ENCODE measurements around the gene PAPPA. TPM values are rescaled to one million over a fixed set of nuclear protein-coding genes. Genes with fewer than 3 reads are reported as not detected.

The PAPPA gene
- total and polyA plus RNA-seq, 9 of the 15 experiments (the other 6 are each of a cell fraction or from before 2014, with no cell fraction given) = 0.06 to 0.18 (median 0.11) TPM

DNA sequence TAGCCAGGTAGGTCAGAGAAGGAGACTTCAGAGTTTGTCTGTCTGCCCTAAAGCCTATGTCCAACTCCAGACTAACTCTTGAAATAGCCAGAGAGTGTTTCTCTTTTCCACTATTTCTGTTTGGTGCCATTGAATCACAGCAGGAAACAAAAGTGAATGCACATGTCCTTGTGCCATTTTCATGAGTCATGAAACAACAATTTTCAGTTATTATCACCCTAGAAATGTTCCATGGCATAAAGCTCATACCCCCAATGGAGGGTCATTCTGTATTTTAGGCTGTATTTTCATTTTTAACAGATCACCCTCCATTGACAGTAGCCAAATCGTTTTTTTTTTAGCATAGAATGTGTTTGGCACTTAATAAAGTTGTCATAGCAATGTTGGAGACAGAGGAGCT, 124.7 kb downstream of the PAPPA start:
- intact Hi-C loops (cut with micrococcal nuclease) = no loop called here
- no TSS peak for BruUV-seq (replicated peaks)

More for the DNA sequence above, 124.7 kb downstream of the PAPPA start:
- H3K9me3 ChIP-seq (replicated peaks; ENCODE audit: control insufficient read depth, insufficient read depth, low read depth, low read length) = no peaks in the 10 kb centered on the region
- TF ChIP-seq ZBTB40 (IDR thresholded peaks at IDR 0.05) = 0 out of 2 replicates have a peak, but pooled peaks have one; percentile 21
- no peak for TF ChIP-seq ZBTB40 (CRISPR knock-in tag; IDR thresholded peaks at IDR 0.05)
- TF ChIP-seq ZNF695 (CRISPR knock-in tag; IDR thresholded peaks at IDR 0.05) = no peak
- no peaks in the 10 kb centered on the region for H3K79me2 ChIP-seq (ENCODE audit: control insufficient read depth, insufficient read depth, low read length)
- no peak overlapping the region for H2AFZ ChIP-seq (ENCODE audit: low read depth, low read length)
- FAIRE-seq (no peak), ATAC-seq (no peak), DNase-seq (ENCODE audit: extremely low read depth in 1 of 4, low spot score in 3 of 4) (no peak)
- WGBS (ENCODE audit: insufficient coverage, low coverage, missing lambda C conversion rate) = 0% methylated on average over 1 of the region's 1 CpG
- H3K9me1 ChIP-seq (ENCODE audit: control insufficient read depth, insufficient read depth, low read length) = no peaks in the 10 kb centered on the region
- no peak overlapping the region for H3K4me2 ChIP-seq (ENCODE audit: insufficient read depth, low read length)
- no peak overlapping the region for H3K4me3 ChIP-seq
- POLR2A ChIA-PET = interaction anchor here (0.9 kb wide), 1 partner anchor 14 kb away, joined by 4 read pairs; no protein-coding TSS in a partner anchor
- H3K36me3 ChIP-seq (ENCODE audit: control insufficient read depth, insufficient read depth, low read length) = no peaks in the 10 kb centered on the region
- in situ Hi-C loops (cut with MboI) = no loop called here
- H3K27ac ChIP-seq (ENCODE audit: extremely low read depth, low read depth, low read length) = no peak overlapping the region
- no peaks in the 10 kb centered on the region for H3K4me1 ChIP-seq (replicated peaks in 1 of 2; ENCODE audit: control insufficient read depth in 2 of 2, insufficient read depth in 2 of 2, low read length in 2 of 2)
- H4K20me1 ChIP-seq (replicated peaks; ENCODE audit: control insufficient read depth, insufficient read depth, low read length) = no peaks in the 10 kb centered on the region
- CTCF ChIA-PET (ENCODE audit: low intra/inter-chr PET ratio) = no interaction called here
- H3K9ac ChIP-seq (ENCODE audit: insufficient read depth in 1 of 2, low read depth in 2 of 2, low read length in 2 of 2) = no peak overlapping the region
- H3K27me3 ChIP-seq (ENCODE audit: control insufficient read depth in 2 of 2, insufficient read depth in 2 of 2, low read length in 2 of 2) = no peaks in the 10 kb centered on the region
